GM23338 (cell line): Measurements from ENCODE around the gene TPR.

Experiments
- EZH2phosphoT487 ChIP-seq: fragments of 200-600 bp; sonication (generic); IDR thresholded peaks from one replicate; pipeline ENCODE4 v1.8.1; 2018; ENCODE audit warnings: antibody characterized with exemption; ENCODE audit not compliant: unreplicated experiment
- POLR2AphosphoS5 ChIP-seq: IDR thresholded peaks from 2 replicates; pipeline ENCODE4 v1.6.1; 2016; ENCODE audit warnings: antibody characterized with exemption, low read depth
- TF ChIP-seq, protein P1 (sequence below), 2 experiments: fragments of 200-600 bp in 1 of 2; sonication (generic) in 1 of 2; conservative IDR thresholded peaks; 2 replicates each; pipeline versions ENCODE4 v1.5.1 to v1.6.1; 2016 to 2017; ENCODE audit warnings: antibody characterized with exemption in 2 of 2, low read depth in 2 of 2, mild to moderate bottlenecking in 2 of 2, moderate library complexity in 1 of 2

- TF ChIP-seq EZH2phosphoT487 (no peak), POLR2AphosphoS5 (no peak)
- TF ChIP-seq, protein P1, sequence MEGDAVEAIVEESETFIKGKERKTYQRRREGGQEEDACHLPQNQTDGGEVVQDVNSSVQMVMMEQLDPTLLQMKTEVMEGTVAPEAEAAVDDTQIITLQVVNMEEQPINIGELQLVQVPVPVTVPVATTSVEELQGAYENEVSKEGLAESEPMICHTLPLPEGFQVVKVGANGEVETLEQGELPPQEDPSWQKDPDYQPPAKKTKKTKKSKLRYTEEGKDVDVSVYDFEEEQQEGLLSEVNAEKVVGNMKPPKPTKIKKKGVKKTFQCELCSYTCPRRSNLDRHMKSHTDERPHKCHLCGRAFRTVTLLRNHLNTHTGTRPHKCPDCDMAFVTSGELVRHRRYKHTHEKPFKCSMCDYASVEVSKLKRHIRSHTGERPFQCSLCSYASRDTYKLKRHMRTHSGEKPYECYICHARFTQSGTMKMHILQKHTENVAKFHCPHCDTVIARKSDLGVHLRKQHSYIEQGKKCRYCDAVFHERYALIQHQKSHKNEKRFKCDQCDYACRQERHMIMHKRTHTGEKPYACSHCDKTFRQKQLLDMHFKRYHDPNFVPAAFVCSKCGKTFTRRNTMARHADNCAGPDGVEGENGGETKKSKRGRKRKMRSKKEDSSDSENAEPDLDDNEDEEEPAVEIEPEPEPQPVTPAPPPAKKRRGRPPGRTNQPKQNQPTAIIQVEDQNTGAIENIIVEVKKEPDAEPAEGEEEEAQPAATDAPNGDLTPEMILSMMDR (conservative IDR thresholded peaks at IDR 0.05; ENCODE audit: low read depth in 2 of 2) = no peak
Measured at GRCh38 chr1:186275822-186276221, 99.2 kb downstream of the TPR start.
